Stimulated activated memory B cell treated with anti-CD40 and anti-IgM and Interleukin-4, amounts not matched to agents 10 μg/mL and 1 μg/mL and 100 μg/mL, for 72 hours (primary cell): ENCODE results near the gene YAE1.
A peak's percentile ranks its signal among the peaks of the same experiment; 100 is the strongest.
"Not testable (repeated sequence)": the region's sequence is repeated elsewhere in the genome, so short reads cannot be mapped to it uniquely, and the experiment has no call there.

Experiments
- ATAC-seq: fragments of 150-1000 bp; cut with Tn5 transposase; 2 replicates; pipeline ENCODE4 v1.10.0; 2021
- H3K27ac Mint-ChIP-seq: one replicate; pipeline ENCODE4 v1.8.0; 2022; ENCODE audit warnings: mild to moderate bottlenecking, mixed read lengths
- H3K27me3 Mint-ChIP-seq: one replicate; pipeline ENCODE4 v1.8.0; 2022; ENCODE audit warnings: mixed read lengths
- H3K36me3 Mint-ChIP-seq: one replicate; pipeline ENCODE4 v1.8.0; 2022; ENCODE audit warnings: mixed read lengths
- H3K4me1 Mint-ChIP-seq: one replicate; pipeline ENCODE4 v1.8.0; 2022; ENCODE audit warnings: mixed read lengths
- H3K4me3 Mint-ChIP-seq: one replicate; pipeline ENCODE4 v1.8.0; 2022; ENCODE audit warnings: mild to moderate bottlenecking, moderate library complexity, mixed read lengths
- H3K9me3 Mint-ChIP-seq: one replicate; pipeline ENCODE4 v1.8.0; 2022; ENCODE audit warnings: mixed read lengths

The YAE1 gene

DNA sequence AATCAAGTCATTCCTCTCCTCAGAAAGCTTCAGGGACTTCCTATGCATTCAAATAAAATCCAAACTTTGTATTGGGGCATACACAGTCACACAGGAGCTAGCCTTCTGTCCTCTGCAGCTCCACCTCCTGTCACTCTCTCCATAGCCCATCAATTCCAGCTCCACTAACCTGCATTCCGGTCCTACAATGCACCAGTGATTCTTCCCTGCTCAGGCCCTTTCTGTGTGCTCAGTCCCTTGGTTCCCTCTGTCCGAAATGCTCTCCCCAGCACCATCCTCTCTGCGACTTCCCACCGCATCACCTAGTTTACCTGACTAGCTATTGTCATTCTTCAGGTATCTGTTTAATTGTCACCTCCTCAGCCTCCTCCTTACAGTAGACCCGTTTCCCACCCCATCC lies 26.4 kb upstream of the YAE1 start:
- H3K4me3 Mint-ChIP-seq, result no peak overlapping the region
- no peaks in the 10 kb centered on the region for H3K9me3 Mint-ChIP-seq
- ATAC-seq, result no peak
- no peaks in the 10 kb centered on the region for H3K4me1 Mint-ChIP-seq
- H3K27ac Mint-ChIP-seq, result no peak overlapping the region
- no peaks in the 10 kb centered on the region for H3K27me3 Mint-ChIP-seq
- no peaks in the 10 kb centered on the region for H3K36me3 Mint-ChIP-seq

DNA sequence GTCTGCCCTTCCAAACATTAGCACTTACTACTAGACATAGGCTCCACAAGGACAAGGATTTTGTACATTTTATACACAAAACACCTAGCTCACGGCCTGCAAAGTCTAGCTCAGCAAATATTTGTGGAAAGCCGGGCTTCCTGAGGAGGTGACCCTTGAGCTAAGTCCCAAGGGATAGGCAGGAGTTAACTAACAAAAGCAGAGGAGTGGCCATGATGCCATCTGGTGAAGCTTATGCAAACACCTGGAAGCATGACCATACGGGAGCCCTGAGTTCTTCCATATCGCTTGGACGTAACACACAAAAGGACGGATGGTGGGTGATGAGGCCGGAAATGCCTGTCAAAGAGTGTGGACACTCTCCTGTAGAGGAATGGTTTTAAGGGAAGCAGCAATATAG lies 25.9 kb upstream of the YAE1 start:
- ATAC-seq, result no peak
- H3K27me3 Mint-ChIP-seq, result no peaks in the 10 kb centered on the region
- no peaks in the 10 kb centered on the region for H3K9me3 Mint-ChIP-seq
- no peak overlapping the region for H3K4me3 Mint-ChIP-seq
- no peaks in the 10 kb centered on the region for H3K4me1 Mint-ChIP-seq
- no peaks in the 10 kb centered on the region for H3K36me3 Mint-ChIP-seq
- no peak overlapping the region for H3K27ac Mint-ChIP-seq

DNA sequence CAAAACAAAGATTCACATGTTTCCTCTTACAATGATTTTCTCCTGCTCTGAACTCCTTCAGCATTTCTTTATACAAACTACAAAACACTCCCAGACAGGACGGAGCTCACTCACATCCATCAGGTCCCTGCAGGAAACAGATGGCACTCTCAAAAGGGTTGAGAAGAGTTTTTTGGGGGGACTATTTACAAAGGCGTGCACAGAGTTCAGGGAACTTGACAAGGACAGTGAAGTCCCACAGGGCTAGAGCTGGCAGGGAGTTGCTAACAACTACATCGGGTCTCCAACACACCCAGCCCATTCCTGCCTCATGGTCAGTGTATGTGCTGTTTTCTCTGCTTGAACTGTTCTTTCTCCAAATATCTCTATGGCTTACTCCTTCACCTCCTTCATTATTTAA lies 24.7 kb upstream of the YAE1 start:
- H3K27me3 Mint-ChIP-seq, result no peaks in the 10 kb centered on the region
- no peak overlapping the region for H3K27ac Mint-ChIP-seq
- no peak for ATAC-seq

DNA sequence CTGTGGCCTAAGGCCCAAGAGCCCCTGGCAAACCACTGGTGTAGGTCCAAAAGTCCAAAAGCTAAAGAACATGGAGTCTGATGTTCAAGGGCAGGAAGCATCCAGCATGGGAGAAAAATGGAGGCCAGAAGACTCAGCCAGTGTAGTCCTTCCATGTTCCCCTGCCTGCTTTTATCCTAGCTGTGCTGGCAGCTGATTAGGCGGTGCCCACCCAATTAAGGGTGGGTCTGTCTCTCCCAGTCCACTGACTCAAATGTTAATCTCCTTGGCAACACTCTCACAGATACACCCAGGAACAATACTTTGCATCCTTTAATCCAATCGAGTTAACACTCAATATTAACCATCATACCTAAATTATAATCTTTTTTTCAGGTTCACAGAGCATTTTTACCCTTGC lies 21.4 kb upstream of the YAE1 start:
- not testable (repeated sequence) for H3K9me3 Mint-ChIP-seq, H3K27me3 Mint-ChIP-seq, ATAC-seq, H3K4me3 Mint-ChIP-seq, H3K27ac Mint-ChIP-seq, H3K4me1 Mint-ChIP-seq
- peaks cover 11% of the 10 kb centered on the region for H3K36me3 Mint-ChIP-seq

More for the DNA sequence above, 24.7 kb upstream of the YAE1 start:
- no peak overlapping the region for H3K4me3 Mint-ChIP-seq
- H3K36me3 Mint-ChIP-seq, result no peaks in the 10 kb centered on the region
- H3K4me1 Mint-ChIP-seq, result no peaks in the 10 kb centered on the region
- H3K9me3 Mint-ChIP-seq, result no peaks in the 10 kb centered on the region

DNA sequence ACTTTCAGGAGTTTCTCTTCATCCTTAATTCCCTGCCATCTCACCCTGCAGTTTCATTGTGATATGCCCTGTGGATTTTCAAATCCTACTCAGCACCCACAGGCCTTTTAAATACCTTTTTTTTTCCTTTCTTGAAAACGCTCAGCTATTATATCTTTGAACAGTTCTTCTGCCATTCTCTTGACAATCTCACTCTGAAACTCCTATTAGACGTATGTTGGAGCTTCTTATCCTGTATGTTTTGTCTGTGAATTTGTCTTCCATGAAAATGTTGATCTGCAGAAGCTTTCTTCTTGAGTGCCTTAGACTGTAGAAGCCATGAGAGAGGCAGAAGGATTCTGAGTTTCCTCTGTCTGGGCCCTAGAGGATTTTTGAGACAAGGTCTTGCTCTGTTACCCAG lies 18.9 kb upstream of the YAE1 start:
- no peaks in the 10 kb centered on the region for H3K4me1 Mint-ChIP-seq

DNA sequence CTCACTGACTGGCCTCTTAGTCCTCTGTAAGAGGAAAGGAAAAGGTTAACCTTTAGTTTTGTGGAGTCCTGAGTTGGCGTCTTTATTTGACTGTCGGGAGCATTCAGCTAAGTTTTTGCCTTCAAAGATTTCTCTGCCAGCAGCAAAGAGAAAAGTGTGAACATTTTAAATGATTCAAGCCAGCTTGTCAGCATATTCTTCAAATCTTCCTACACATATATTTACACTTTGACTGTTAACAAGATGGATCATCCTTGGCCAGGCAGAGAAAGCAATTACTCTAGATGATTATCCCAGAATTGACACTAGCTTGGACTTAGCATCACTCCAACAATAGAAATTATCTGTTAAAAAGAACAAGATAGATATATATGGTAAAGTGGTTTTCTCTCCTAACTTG lies 15.8 kb upstream of the YAE1 start:
- Mint-ChIP-seq H3K27ac (no peak overlapping the region), H3K4me3 (no peak overlapping the region), H3K9me3 (peaks cover 5% of the 10 kb centered on the region), H3K36me3 (peaks cover 11% of the 10 kb centered on the region), H3K27me3 (peaks cover 8% of the 10 kb centered on the region), H3K4me1 (no peaks in the 10 kb centered on the region)
- ATAC-seq, result no peak

More for the DNA sequence above, 18.9 kb upstream of the YAE1 start:
- Mint-ChIP-seq H3K9me3 (peaks cover 5% of the 10 kb centered on the region), H3K27ac (no peak overlapping the region), H3K27me3 (peaks cover 8% of the 10 kb centered on the region), H3K4me3 (no peak overlapping the region), H3K36me3 (peaks cover 11% of the 10 kb centered on the region)
- ATAC-seq, result no peak

DNA sequence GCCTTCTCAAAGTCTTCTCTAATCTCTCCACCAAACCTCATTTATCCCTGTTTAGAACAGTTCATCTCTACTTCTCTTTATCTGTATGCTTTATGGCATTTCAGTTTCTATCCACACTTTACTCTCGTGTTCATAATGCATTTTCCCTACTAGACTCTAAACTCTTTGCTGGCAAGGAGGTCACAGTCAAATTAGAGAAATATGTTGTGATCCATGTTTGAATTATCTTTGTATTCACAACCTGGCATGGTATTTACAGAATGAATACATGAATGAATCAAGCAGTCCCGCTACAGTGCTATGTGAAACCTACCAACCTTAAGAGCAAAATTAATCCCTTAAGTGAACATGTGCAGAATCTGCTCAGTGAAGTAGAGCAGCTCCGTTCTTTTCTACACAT lies 12.8 kb upstream of the YAE1 start:
- peaks cover 8% of the 10 kb centered on the region for H3K27me3 Mint-ChIP-seq
- H3K9me3 Mint-ChIP-seq, result no peaks in the 10 kb centered on the region
- H3K36me3 Mint-ChIP-seq, result no peaks in the 10 kb centered on the region
- no peaks in the 10 kb centered on the region for H3K4me1 Mint-ChIP-seq
- H3K4me3 Mint-ChIP-seq, result no peak overlapping the region
- H3K27ac Mint-ChIP-seq, result no peak overlapping the region
- ATAC-seq, result no peak

DNA sequence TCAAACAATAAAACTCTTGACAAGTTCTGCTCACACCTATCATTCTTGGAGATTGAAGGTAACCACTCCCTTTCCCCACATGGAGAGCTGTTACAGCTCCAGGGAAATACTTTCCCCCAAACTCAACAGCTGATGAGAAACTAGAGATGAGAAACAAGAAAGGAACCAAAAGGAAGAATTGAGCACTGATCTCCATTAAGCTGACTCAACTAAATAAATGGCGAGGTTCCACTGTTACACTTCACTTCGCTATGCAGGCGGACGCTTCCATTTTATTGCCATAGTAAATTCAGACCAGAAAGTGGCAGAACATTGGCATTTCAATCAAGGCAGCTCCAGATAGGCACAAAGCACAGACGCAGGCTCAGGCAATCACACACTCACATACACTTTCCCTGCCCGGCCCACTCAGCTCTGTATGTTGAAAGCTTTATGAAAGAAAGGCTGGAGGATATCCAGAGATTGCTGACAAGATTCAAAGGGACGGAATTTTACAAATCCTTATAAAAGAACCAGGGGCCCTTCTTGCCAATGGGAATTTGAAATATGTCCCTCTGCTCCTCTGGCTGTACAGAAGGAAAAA lies 11.5 kb upstream of the YAE1 start:
- H3K27me3 Mint-ChIP-seq, result peaks cover 8% of the 10 kb centered on the region
- no peak overlapping the region for H3K4me3 Mint-ChIP-seq
- H3K4me1 Mint-ChIP-seq, result no peaks in the 10 kb centered on the region
- no peak for ATAC-seq
- H3K27ac Mint-ChIP-seq, result no peak overlapping the region
- H3K9me3 Mint-ChIP-seq, result no peaks in the 10 kb centered on the region
- H3K36me3 Mint-ChIP-seq, result no peaks in the 10 kb centered on the region

DNA sequence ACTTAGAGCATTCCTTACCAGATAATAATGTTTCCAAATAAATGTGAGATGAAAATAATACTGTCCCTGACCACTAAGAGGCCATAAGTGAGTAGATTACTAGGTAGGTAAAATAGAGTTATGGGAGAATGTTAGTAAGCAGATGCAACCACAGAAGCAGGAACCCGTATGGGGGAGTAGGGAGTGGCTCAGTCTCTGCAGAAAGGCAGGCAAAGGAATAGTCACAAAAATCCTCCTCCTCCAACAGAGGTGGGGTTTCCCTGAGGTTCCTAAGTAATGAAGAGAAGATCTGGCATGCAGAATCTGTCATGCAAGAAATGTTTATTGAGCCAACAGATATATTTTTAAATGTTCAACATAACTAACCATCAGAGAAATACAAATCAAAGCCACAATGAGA lies 9.0 kb upstream of the YAE1 start:
- Mint-ChIP-seq H3K27ac (no peak overlapping the region), H3K4me3 (no peak overlapping the region), H3K9me3 (no peaks in the 10 kb centered on the region), H3K27me3 (peaks cover 9% of the 10 kb centered on the region), H3K4me1 (no peaks in the 10 kb centered on the region), H3K36me3 (peaks cover 4% of the 10 kb centered on the region)
- ATAC-seq, result no peak

DNA sequence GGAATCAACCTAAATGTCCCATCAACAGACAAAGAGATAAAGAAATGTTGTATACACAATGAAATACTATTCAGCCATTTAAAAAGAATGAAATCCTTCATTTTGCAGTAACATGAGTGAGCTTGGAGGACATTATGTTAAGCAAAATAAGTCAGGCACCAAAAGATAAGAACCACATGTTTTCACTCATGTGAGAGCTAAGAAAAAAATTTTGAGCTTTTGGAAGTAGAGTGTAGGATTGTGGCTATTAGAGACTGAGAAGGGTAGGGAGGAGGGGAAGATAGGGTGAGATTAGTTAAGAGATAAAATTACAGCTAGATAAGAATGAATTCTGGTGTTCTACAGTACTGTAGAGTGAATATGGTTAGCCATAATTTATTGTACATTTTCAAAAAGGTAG lies 8.3 kb upstream of the YAE1 start:
- no peak for ATAC-seq
- H3K27me3 Mint-ChIP-seq, result peaks cover 9% of the 10 kb centered on the region
- H3K4me1 Mint-ChIP-seq, result no peaks in the 10 kb centered on the region
- H3K4me3 Mint-ChIP-seq, result no peak overlapping the region
- H3K27ac Mint-ChIP-seq, result no peak overlapping the region
- peaks cover 5% of the 10 kb centered on the region for H3K36me3 Mint-ChIP-seq
- no peaks in the 10 kb centered on the region for H3K9me3 Mint-ChIP-seq

DNA sequence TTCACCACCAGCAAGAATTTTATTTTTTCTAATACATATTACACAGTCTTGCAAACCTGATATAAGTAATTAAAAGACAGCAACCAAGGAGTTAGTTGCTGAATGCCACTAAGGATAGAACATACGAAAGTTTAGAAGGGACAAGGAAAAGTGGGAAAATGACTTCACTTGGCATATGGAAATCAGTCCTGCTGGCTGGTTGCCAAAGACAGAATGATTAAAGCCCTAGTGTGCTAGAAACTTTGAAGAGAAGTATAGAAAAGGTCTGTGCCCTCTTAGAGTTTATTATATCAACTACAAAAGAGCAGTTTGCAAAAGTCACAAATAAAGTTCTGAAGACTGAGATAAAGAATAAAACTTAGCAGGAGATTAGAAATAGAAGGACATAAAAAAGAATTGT lies 5.8 kb upstream of the YAE1 start:
- H3K36me3 Mint-ChIP-seq, result peaks cover 5% of the 10 kb centered on the region
- ATAC-seq, result no peak
- no peaks in the 10 kb centered on the region for H3K9me3 Mint-ChIP-seq
- H3K4me3 Mint-ChIP-seq, result no peak overlapping the region
- H3K4me1 Mint-ChIP-seq, result peaks cover 2% of the 10 kb centered on the region
- H3K27me3 Mint-ChIP-seq, result peaks cover 9% of the 10 kb centered on the region
- no peak overlapping the region for H3K27ac Mint-ChIP-seq

DNA sequence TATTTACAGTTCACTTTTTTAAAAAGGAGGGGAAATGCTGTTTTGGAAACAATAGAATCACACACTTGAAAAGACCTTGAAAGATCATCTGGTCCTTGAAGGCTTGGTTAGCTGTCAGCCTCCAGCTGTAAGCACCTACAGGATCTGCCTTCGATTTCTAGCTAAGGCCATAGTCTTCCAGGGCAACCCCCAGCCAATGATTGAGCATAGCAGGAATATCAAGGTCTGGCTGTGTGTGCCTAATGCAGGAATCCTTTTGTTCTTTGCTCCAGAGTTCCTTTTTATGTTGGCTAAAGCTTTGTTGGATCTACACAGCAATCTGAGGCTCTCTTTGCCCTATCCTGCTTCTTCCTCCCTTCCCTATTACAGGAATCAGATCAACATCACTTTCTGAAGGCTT lies 5.2 kb upstream of the YAE1 start:
- Mint-ChIP-seq H3K27me3 (peaks cover 9% of the 10 kb centered on the region), H3K4me3 (no peak overlapping the region), H3K9me3 (no peaks in the 10 kb centered on the region), H3K4me1 (peaks cover 6% of the 10 kb centered on the region), H3K27ac (no peak overlapping the region), H3K36me3 (peaks cover 5% of the 10 kb centered on the region)
- ATAC-seq, result no peak

DNA sequence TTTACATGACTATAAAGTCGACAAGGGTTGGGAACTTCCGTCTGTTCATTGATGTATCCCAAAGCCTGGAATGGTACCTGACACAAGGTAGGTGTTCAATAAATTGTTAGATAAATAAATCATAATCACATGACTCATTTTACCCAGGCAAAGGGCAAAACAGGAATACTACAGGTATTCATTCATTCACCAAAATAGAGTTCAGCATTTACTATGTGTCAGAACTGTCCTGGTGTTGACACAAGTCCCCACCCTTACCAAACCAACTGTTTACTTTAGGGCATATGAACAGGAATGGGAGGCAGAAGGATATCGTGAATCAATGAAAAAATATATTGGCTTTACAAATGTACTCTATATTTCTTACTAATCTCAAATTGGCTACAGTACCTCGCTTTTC lies 666 bp upstream of the YAE1 start:
- H3K36me3 Mint-ChIP-seq, result peaks cover 5% of the 10 kb centered on the region
- H3K4me3 Mint-ChIP-seq, result peak overlapping the region; percentile 96
- H3K27ac Mint-ChIP-seq, result peak overlapping the region; percentile 88
- no peaks in the 10 kb centered on the region for H3K9me3 Mint-ChIP-seq
- peaks cover 18% of the 10 kb centered on the region for H3K4me1 Mint-ChIP-seq
- H3K27me3 Mint-ChIP-seq, result peaks cover 4% of the 10 kb centered on the region
- ATAC-seq, result no peak

DNA sequence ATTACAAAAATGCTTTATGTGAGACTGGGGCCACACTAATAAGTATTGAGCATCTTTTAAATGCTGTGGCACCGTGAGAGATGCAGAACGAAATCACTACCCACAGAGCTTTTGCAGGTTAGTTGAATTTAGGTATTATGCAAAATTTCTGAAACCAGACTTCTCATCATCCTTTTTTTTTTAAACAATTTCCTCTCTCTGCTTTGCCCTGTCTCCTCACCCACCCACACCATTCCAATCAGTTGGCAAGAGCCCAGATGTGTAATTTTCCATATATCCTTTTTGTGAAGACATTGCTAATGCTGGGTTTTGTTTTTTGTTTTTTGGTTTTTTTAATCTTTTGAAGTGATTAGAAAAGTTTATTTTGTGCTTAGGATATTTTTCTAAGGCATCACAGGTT lies 1.1 kb downstream of the YAE1 start:
- Mint-ChIP-seq H3K4me1 (peaks cover 18% of the 10 kb centered on the region), H3K4me3 (peak overlapping the region; percentile 96), H3K27ac (no peak overlapping the region), H3K9me3 (no peaks in the 10 kb centered on the region), H3K27me3 (no peaks in the 10 kb centered on the region), H3K36me3 (peaks cover 8% of the 10 kb centered on the region)
- ATAC-seq, result no peak

DNA sequence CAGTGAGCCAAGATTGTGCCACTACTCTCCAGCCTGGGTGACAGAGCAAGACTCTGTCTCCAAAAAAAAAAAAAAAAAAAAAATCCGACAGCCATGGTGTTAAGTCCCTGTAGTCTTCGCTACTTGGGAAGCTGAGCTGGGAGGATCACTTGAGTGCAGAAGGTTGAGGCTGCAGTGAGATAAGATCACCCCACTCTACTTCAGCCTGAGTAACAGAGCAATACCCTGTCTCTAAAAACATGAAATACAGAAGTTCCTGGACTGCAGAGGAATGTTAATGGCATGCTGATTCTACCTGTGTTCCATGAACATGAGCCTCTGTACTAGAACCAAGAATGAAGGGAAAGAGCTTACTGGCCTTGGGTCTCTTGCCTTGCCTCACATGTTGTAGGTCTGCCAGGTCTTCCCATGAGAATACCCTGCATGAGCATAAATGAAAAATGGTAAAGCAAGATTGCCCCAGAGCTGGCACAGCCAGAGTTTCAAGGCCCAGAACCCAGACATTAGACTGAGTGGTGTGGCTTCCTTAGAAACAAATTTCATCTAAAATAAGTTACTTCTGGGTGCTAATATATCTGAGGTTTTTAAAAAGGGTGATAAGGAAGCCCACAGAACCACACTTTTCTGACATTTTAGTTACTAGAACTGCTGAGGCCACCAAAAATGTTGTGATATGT lies 8.6 kb downstream of the YAE1 start:
- no peaks in the 10 kb centered on the region for H3K27me3 Mint-ChIP-seq
- no peaks in the 10 kb centered on the region for H3K9me3 Mint-ChIP-seq
- no peak for ATAC-seq

DNA sequence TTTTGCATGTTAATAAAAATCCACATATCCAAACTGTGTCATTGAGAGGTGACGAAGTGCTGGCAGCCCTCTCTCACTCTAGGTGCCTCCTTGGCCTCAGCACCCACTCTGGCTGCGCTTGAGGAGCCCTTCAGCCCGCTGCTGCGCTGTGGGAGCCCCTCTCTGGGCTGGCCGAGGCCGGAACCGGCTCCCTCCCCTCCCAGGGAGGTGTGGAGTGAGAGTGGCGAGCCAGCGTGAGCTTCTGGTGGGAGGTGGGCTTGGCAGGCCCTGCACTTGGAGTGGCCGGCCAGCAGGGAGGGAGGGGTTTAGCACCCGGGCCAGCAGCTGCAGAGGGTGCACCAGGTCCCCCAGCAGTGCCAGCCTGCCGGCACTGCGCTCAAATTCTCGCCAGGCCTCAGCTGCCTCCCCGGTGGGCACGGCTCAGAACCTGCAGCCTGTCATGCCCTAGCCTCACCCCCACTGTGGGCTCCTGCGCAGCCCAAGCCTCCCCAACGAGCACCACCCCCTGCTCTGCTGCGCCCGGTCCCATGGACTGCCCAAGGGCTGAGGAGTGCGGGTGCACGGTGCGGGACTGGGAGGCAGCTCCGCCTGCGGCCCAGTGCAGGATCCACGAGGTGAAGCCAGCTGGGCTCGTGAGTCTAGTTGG lies 11.1 kb downstream of the YAE1 start:
- H3K27ac Mint-ChIP-seq, result no peak overlapping the region
- no peaks in the 10 kb centered on the region for H3K9me3 Mint-ChIP-seq
- peaks cover 20% of the 10 kb centered on the region for H3K36me3 Mint-ChIP-seq
- H3K4me3 Mint-ChIP-seq, result no peak overlapping the region
- ATAC-seq, result no peak
- H3K4me1 Mint-ChIP-seq, result peaks cover 12% of the 10 kb centered on the region
- no peaks in the 10 kb centered on the region for H3K27me3 Mint-ChIP-seq

More for the DNA sequence above, 8.6 kb downstream of the YAE1 start:
- Mint-ChIP-seq H3K4me1 (no peaks in the 10 kb centered on the region), H3K4me3 (no peak overlapping the region), H3K27ac (no peak overlapping the region), H3K36me3 (peaks cover 28% of the 10 kb centered on the region)
